HCT116 (cell line): ENCODE results near the gene CAMKK2. TPM values are rescaled to one million over a fixed set of nuclear protein-coding genes. Genes with fewer than 3 reads are reported as not detected.
"Not testable (repeated sequence)": the region's sequence is repeated elsewhere in the genome, so short reads cannot be mapped to it uniquely, and the experiment has no call there.

ENCODE experiments used
- ATAC-seq: fragments of 200-7000 bp; cut with Tn5 transposase; 2 replicates; pipeline ENCODE4 v1.9.1; 2020; ENCODE audit warnings: mild to moderate bottlenecking, moderate library complexity
- BruUV-seq: library from RNA; stranded (reverse); fragments of 400-500 nt; replicated peaks from 2 replicates; lab custom pipeline; 2021; lab: Mats Ljungman, UMichigan
- CTCF ChIA-PET: fragments of 300-600 bp; sonication (Branson Sonifier 250); formaldehyde crosslinking; loops from one replicate; lab custom pipeline; 2021; ENCODE audit warnings: antibody characterized with exemption; lab: Charles Lee
- POLR2A ChIA-PET: fragments of 300-600, 350-600 bp; sonication (Branson Sonifier 250); formaldehyde crosslinking; loops from one replicate; lab custom pipeline; 2021; ENCODE audit warnings: antibody characterized with exemption; lab: Charles Lee
- RAD21 ChIA-PET, 2 experiments: fragments of 300-600 bp; sonication (Branson Sonifier 250); formaldehyde crosslinking; loops; one replicate each; lab custom pipeline; 2023; ENCODE audit warnings: low total read pairs in 2 of 2; ENCODE audit not compliant: uncharacterized antibody in 2 of 2, unreplicated experiment in 2 of 2, low non-redundant PET in 1 of 2; lab: Charles Lee
- DNase-seq: peaks from one replicate; pipeline ENCODE4 v3.0.0-alpha.2; 2010; ENCODE audit warnings: low read depth, low spot score
- H2AFZ ChIP-seq: fragments of 200-600 bp; shearing (Covaris generic), sonication (generic); 2 replicates; pipeline ENCODE4 v1.6.1; 2017; ENCODE audit warnings: low read depth, mixed run types, mixed read lengths, antibody characterized with exemption, low read length; ENCODE audit not compliant: poor library complexity, severe bottlenecking
- H3K27ac ChIP-seq: 2 replicates; pipeline ENCODE4 v1.5.1; 2012; ENCODE audit warnings: low read depth, low read length
- H3K27me3 ChIP-seq: fragments of 200-600 bp; sonication (generic); 2 replicates; pipeline ENCODE4 v1.6.1; 2016; ENCODE audit warnings: mixed run types, low read length, mixed read lengths; ENCODE audit not compliant: insufficient read depth
- H3K36me3 ChIP-seq, 2 experiments: fragments of 200-500 bp in 1 of 2; fragments of 200-600 bp in 1 of 2; sonication (Bioruptor generic) in 1 of 2; sonication (generic) in 1 of 2; 2 replicates each; pipeline versions ENCODE4 v1.5.1 to v1.6.1; 2014 to 2016; ENCODE audit warnings: low read length in 2 of 2, inconsistent platforms in 1 of 2, mixed read lengths in 1 of 2, mixed run types in 1 of 2; ENCODE audit not compliant: insufficient read depth in 2 of 2, control insufficient read depth in 1 of 2
- H3K4me1 ChIP-seq, 2 experiments: fragments of 200-600 bp in 1 of 2; sonication (generic) in 1 of 2; 2 replicates each; pipeline versions ENCODE4 v1.5.1 to v1.6.1; 2012 to 2017; ENCODE audit warnings: low read length in 2 of 2, inconsistent platforms in 1 of 2, mild to moderate bottlenecking in 1 of 2, mixed read lengths in 1 of 2, mixed run types in 1 of 2, moderate library complexity in 1 of 2; ENCODE audit not compliant: insufficient read depth in 2 of 2, control insufficient read depth in 1 of 2
- H3K4me2 ChIP-seq: fragments of 200-600 bp; sonication (generic); 2 replicates; pipeline ENCODE4 v1.6.1; 2017; ENCODE audit warnings: mixed run types, low read length, mixed read lengths
- H3K4me3 ChIP-seq, 2 experiments: fragments of 200-600 bp in 1 of 2; sonication (generic) in 1 of 2; replicated peaks in 1 of 2; 2 replicates each; pipeline ENCODE4 v1.5.1; 2011 to 2016; ENCODE audit warnings: low read length in 2 of 2, control low read depth in 1 of 2, low read depth in 1 of 2, mild to moderate bottlenecking in 1 of 2, mixed read lengths in 1 of 2, mixed run types in 1 of 2
- H3K79me2 ChIP-seq: fragments of 200-600 bp; sonication (generic); 2 replicates; pipeline ENCODE4 v1.6.1; 2017; ENCODE audit warnings: mild to moderate bottlenecking, mixed run types, low read length, moderate library complexity, mixed read lengths; ENCODE audit not compliant: insufficient read depth
- H3K9ac ChIP-seq: fragments of 200-600 bp; sonication (generic); 2 replicates; pipeline ENCODE4 v1.6.1; 2016; ENCODE audit warnings: low read length, mixed read lengths
- H3K9me2 ChIP-seq: fragments of 200-600 bp; sonication (generic), shearing (Covaris generic); 2 replicates; pipeline ENCODE4 v1.6.1; 2017; ENCODE audit warnings: mixed run types, mild to moderate bottlenecking, moderate library complexity; ENCODE audit not compliant: insufficient read depth
- H3K9me3 ChIP-seq, 2 experiments: fragments of 200-500 bp in 1 of 2; fragments of 200-600 bp in 1 of 2; sonication (Bioruptor generic) in 1 of 2; sonication (generic) in 1 of 2; 2 replicates each; pipeline ENCODE4 v1.6.1; 2014 to 2017; ENCODE audit warnings: low read length in 2 of 2, mixed read lengths in 2 of 2, inconsistent platforms in 1 of 2, low read depth in 1 of 2, mild to moderate bottlenecking in 1 of 2, mixed run types in 1 of 2, moderate library complexity in 1 of 2; ENCODE audit not compliant: control insufficient read depth in 1 of 2, insufficient read depth in 1 of 2
- H4K20me1 ChIP-seq: fragments of 200-600 bp; sonication (generic), shearing (Covaris generic); 2 replicates; pipeline ENCODE4 v1.6.1; 2017; ENCODE audit warnings: mixed run types, mild to moderate bottlenecking, moderate library complexity; ENCODE audit not compliant: insufficient read depth
- CBX3 ChIP-seq: IDR thresholded peaks from 2 replicates; pipeline ENCODE4 v1.6.1; 2012; ENCODE audit warnings: low read depth
- CEBPB ChIP-seq: IDR thresholded peaks from 2 replicates; pipeline ENCODE4 v1.6.1; 2012; ENCODE audit warnings: low read depth
- EGR1 ChIP-seq: IDR thresholded peaks from 2 replicates; pipeline ENCODE4 v1.6.1; 2012; ENCODE audit warnings: low read depth
- ELF1 ChIP-seq: IDR thresholded peaks from 2 replicates; pipeline ENCODE4 v1.6.1; 2012; ENCODE audit warnings: low read depth, borderline replicate concordance
- EZH2 ChIP-seq: fragments of 200-600 bp; sonication (generic); IDR thresholded peaks from 2 replicates; pipeline ENCODE4 v1.6.1; 2017; ENCODE audit warnings: antibody characterized with exemption, mixed run types
- FOSL1 ChIP-seq: IDR thresholded peaks from 2 replicates; pipeline ENCODE4 v1.6.1; 2012; ENCODE audit warnings: low read depth
- JUND ChIP-seq: IDR thresholded peaks from 2 replicates; pipeline ENCODE4 v1.6.1; 2012
- POLR2A ChIP-seq: IDR thresholded peaks from 2 replicates; pipeline ENCODE4 v1.7.0; 2011; ENCODE audit warnings: borderline replicate concordance; ENCODE audit not compliant: insufficient read depth, insufficient read length; ENCODE audit errors: extremely low read depth
- RAD21 ChIP-seq: IDR thresholded peaks from 2 replicates; pipeline ENCODE4 v1.6.1; 2012; ENCODE audit warnings: low read depth, mild to moderate bottlenecking
- SIN3A ChIP-seq: IDR thresholded peaks from 2 replicates; pipeline ENCODE4 v1.6.1; 2012; ENCODE audit warnings: low read depth
- SP1 ChIP-seq: IDR thresholded peaks from 2 replicates; pipeline ENCODE4 v1.6.1; 2012; ENCODE audit warnings: low read depth
- SRF ChIP-seq: IDR thresholded peaks from 2 replicates; pipeline ENCODE4 v1.6.1; 2012; ENCODE audit warnings: low read depth
- YY1 ChIP-seq: IDR thresholded peaks from 2 replicates; pipeline ENCODE4 v1.6.1; 2011; ENCODE audit warnings: low read length, low read depth, moderate library complexity, mild to moderate bottlenecking; ENCODE audit not compliant: insufficient replicate concordance; ENCODE audit errors: extremely low read depth
- ZFX ChIP-seq: fragments of 450-650 bp; IDR thresholded peaks from 2 replicates; pipeline ENCODE4 v1.6.1; 2017
- intact Hi-C: fragments of 100-400 bp; cut with micrococcal nuclease; formaldehyde crosslinking; loops from 2 replicates; pipeline ENCODE4 v1.10.0; 2022
- total RNA-seq: library from RNA; stranded (reverse); gene quantifications from one replicate; pipeline ENCODE4 v1.2.1, GENCODE V29; 2021; ENCODE audit not compliant: unreplicated experiment
- TF ChIP-seq, protein P1 (sequence below): IDR thresholded peaks from 2 replicates; pipeline ENCODE4 v1.6.1; 2012

The CAMKK2 gene
- total RNA-seq, 1 experiment from 2014 or later: 33.8 TPM

DNA sequence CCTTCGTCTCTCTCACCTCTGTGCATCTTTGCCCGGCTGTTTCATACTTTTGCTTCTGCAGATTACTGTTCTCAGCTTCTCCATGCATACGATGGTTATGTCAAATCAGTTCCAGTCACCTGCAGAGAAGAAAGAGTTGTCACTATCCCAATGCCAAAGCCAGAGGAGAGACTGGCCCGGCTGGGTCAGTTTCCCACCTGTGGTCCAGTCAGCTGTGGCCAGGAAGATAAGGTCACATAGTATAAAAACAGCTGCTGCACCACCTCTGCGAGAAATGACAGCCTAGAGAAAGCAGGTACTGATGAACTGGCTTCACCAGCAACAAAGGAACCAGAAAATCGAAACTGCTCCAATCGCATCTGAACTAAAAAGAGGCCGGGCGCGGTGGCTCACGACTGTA, 93.0 kb downstream of the CAMKK2 start:
- POLR2A ChIA-PET: no interaction called here
- ATAC-seq: no peak
- TF ChIP-seq SP1 (no peak), CEBPB (no peak), ELF1 (no peak), EZH2 (no peak), JUND (no peak), POLR2A (no peak), EGR1 (no peak), SRF (no peak), CBX3 (no peak), FOSL1 (no peak), SIN3A (no peak), ZFX (no peak)
- TF ChIP-seq, protein P1, sequence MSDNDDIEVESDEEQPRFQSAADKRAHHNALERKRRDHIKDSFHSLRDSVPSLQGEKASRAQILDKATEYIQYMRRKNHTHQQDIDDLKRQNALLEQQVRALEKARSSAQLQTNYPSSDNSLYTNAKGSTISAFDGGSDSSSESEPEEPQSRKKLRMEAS: no peak

DNA sequence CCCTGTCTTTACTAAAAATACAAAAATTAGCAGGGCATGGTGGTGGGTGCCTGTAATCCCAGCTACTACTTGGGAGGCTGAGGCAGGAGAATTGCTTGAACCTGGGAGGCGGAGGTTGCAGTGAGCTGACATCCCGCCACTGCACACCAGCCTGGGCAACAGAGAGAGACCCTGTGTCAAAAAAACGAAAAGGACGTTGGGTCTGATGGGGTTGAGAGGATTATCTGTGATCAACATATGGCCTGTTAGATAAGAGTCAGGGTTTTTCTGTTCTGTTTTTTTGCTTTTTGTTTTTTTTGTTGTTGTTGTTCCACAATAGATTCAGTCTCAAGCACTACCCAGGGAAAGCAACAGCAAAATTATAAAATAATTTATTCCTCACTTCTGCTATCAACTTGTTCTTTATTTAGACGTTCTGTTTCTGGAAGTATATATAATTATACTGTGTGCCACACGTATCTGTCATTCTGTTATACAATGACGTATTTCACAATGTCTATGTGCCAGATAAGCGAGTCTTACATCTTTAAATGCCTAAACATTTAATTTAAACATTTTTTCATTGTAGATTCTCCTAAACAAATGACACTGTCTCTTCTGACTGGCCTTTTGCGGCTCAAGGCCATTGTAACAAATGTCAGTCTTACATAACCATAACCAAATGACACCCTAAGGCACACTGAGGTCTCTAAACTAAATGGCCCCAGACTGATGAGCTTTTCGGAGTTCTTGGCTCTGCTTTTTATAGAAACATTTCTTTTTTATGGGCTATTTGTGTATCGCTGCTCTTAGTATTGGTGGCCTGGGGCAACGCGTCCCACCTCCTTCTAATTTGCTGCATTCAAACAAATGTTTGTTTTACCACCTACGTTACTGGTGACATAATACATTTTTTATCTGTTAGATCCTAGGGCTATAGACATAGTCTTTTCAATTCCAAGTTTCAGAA, 93.8 kb downstream of the CAMKK2 start:
- ChIA-PET RAD21 (no interaction called here), CTCF (no interaction called here), POLR2A (no interaction called here)
- DNase-seq (no peak), ATAC-seq (no peak)
- Histone ChIP-seq H3K4me3 (no peak overlapping the region), H3K27me3 (no peaks in the 10 kb centered on the region), H3K9me3 (no peaks in the 10 kb centered on the region), H3K4me1 (no peaks in the 10 kb centered on the region), H3K36me3 (no peaks in the 10 kb centered on the region), H3K9me2 (no peaks in the 10 kb centered on the region), H3K9ac (no peak overlapping the region), H3K79me2 (no peaks in the 10 kb centered on the region), H3K27ac (no peak overlapping the region), H3K4me2 (no peak overlapping the region), H2AFZ (no peak overlapping the region), H4K20me1 (no peaks in the 10 kb centered on the region)
- TF ChIP-seq FOSL1: no peak
- TF ChIP-seq SIN3A: no peak
- TF ChIP-seq RAD21: no peak
- TF ChIP-seq SP1: no peak
- no peak for TF ChIP-seq ELF1
- TF ChIP-seq ZFX: no peak
- no peak for TF ChIP-seq YY1
- BruUV-seq: no TSS peak
- intact Hi-C loops: no loop called here

More for the DNA sequence above, 93.0 kb downstream of the CAMKK2 start:
- Histone ChIP-seq H3K36me3 (no peaks in the 10 kb centered on the region), H3K4me2 (no peak overlapping the region), H2AFZ (no peak overlapping the region), H3K79me2 (no peaks in the 10 kb centered on the region), H3K9ac (no peak overlapping the region), H3K9me3 (no peaks in the 10 kb centered on the region), H3K9me2 (no peaks in the 10 kb centered on the region), H3K27me3 (no peaks in the 10 kb centered on the region), H3K27ac (no peak overlapping the region), H3K4me1 (no peaks in the 10 kb centered on the region), H4K20me1 (no peaks in the 10 kb centered on the region), H3K4me3 (no peak overlapping the region)
- no TSS peak for BruUV-seq
- intact Hi-C loops: no loop called here
- ChIA-PET CTCF (no interaction called here), RAD21 (no interaction called here)
- no peak for DNase-seq

DNA sequence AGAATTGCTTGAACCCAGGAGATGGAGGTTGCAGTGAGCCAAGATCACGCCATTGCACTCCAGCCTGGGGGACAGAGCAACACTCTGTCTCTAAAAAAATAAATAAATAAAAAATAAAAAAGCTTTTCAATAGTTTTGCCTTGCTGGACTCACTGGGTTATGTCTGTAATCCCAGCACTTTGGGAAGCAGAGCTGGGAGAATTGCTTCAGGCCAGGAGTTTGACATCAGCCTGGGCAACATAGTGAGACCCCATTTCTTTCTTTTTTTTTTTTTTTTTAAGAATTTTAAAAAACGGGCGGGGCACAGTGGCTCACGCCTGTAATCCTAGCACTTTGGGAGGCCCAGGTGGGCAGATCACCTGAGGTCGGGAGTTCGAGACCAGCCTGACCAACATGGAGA, 95.4 kb downstream of the CAMKK2 start:
- not testable (repeated sequence) for H3K4me1 ChIP-seq, H3K9me3 ChIP-seq

More for the DNA sequence above, 95.4 kb downstream of the CAMKK2 start:
- ATAC-seq, intact Hi-C loops, H3K79me2 ChIP-seq, CTCF ChIA-PET, H3K4me3 ChIP-seq, H3K9me2 ChIP-seq, H3K36me3 ChIP-seq, H3K27me3 ChIP-seq, DNase-seq, H2AFZ ChIP-seq, H3K9ac ChIP-seq, BruUV-seq, H4K20me1 ChIP-seq, H3K4me2 ChIP-seq, H3K27ac ChIP-seq, RAD21 ChIA-PET: not testable (repeated sequence)
- POLR2A ChIA-PET: interaction anchor here (0.5 kb wide), 1 partner anchor 30 kb away, joined by 3 read pairs; no protein-coding TSS in a partner anchor
